Hematopoietic multipotent progenitor cell treated with erythropoietin and hydrocortisone succinate and interleukin-3 and kit ligand, for 15 days (in vitro differentiated cells): ENCODE measurements around the gene NOS1AP.
A peak's percentile ranks its signal among the peaks of the same experiment; 100 is the strongest.
"Not testable (repeated sequence)": the region's sequence is repeated elsewhere in the genome, so short reads cannot be mapped to it uniquely, and the experiment has no call there.

Experiments
- DNase-seq: peaks from one replicate; pipeline ENCODE4 v3.0.0-alpha.2; 2015; ENCODE audit warnings: low spot score

Gene NOS1AP

DNA sequence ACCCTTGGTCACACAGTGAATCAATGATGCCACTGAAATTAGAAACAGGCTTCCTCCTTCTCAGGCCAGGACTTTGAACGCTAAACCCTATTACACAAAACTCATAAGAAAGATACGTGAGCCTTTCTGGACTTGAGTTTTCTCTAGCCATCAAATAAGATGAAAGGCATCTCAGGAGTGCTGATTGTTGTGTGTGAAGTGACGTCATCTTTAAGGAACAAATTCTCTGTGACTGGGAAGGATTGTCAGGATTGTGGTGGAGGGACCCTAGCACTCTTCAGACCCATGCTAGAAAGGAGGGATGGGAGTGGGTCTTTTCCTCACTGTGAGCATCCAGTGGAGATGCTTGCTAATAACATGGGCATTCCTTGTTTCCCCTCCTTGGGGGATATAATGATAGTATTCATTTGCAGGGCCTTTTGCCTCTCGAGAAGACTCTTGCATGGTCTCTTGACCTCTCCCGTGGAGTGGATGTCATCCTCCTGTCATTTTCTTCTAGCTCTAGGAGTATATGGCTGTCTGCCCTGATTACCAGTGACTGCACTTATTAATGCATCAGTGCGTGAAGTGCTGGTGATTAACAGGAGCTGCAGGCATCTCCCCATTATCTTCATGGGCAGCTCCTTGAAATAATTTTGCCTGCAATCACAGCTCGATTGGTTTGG, 267.3 kb downstream of the NOS1AP start:
- no peak for DNase-seq

DNA sequence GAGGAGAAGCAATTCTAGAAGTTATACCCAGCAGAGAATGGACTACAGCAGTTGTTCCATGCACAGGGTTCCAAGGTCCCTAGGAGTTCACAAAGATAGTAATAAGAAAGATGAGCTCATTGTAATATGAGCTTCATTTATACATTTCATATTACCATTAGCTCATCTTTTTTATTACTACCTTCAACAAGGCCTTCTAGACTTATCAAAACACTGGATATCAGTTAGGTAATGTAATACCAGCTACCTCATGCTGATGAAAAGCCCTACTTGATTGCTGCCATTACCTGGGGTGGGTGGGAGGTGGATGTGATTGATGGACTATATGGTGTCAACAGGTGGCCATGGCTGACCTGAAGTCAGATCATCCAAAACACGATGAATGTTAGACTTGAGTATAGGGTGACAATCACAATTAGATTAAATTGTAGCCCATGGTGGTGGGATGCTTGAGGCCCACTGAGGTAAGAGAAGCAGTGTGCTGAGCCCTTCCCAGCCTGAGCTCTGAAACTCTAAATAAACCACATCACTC, 273.0 kb downstream of the NOS1AP start:
- no peak for DNase-seq

DNA sequence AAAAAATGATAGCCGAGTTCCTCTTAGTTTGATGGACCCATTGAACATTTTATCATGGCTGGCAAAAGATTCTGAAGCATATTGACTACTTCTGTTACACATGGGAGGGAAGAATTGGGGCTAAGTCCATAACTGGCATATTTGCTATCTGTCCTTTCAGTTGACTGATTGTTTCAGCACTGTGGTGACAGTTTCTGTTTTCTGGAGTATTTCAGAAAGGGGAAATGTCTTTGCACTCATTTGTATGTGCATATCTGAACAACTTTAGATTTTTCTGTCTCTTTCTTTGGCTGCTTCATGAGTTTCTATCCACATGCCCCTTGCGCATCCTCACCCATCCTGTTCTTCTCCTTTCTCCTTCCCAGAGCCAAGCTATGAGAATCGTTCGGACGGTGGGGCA, 274.0 kb downstream of the NOS1AP start:
- no peak for DNase-seq

DNA sequence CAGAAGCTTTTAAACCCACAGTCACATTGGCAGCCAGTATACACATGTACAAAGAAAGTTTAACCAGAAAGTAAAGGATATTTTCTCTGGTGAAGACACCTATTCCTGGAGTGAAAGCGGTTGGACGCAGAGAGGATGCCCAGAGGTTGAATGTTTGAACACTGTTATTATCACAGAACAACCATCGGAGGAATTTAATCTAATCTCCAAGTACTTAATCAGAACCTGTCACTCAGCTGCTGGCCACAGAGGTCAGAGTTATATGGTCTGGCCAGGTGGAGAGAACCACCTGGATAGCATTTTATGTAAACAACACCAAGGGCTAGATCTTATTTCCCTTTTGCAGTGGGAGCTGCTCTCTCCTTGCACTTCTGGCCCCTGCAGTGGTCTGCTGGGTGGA, 277.8 kb downstream of the NOS1AP start:
- DNase-seq = no peak

DNA sequence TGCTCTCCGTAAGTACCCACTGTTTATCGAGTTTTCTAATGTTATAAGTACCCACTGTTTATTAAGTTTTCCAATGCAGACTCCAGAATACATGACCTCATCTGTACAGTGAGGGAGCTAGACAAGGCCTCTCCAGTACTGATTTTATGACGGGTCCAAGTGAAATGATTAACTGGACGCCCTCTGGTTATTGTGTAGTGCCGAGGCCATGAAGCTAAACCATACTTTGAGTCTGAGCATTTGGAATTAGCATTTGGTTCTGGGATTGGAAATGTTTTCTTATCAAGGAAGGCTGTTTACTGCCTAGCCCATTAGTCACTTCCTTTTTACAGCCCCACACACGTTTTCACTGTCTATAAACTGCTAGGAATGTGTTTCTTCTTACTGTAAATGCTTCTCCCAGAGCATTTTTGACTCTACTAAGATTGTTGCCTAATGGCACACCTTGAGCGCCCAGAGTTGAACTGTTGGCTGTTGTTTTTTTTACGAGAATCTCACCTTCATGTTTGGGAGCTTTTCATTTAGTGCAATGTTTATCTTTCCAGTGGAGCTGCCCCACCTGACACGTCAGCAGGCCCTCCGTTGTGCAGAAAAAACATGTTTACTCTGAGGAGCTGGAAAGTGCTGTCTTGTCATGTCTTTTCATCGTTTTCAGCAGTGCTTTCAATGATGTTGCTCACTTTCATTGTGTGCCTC, 280.3 kb downstream of the NOS1AP start:
- no peak for DNase-seq

DNA sequence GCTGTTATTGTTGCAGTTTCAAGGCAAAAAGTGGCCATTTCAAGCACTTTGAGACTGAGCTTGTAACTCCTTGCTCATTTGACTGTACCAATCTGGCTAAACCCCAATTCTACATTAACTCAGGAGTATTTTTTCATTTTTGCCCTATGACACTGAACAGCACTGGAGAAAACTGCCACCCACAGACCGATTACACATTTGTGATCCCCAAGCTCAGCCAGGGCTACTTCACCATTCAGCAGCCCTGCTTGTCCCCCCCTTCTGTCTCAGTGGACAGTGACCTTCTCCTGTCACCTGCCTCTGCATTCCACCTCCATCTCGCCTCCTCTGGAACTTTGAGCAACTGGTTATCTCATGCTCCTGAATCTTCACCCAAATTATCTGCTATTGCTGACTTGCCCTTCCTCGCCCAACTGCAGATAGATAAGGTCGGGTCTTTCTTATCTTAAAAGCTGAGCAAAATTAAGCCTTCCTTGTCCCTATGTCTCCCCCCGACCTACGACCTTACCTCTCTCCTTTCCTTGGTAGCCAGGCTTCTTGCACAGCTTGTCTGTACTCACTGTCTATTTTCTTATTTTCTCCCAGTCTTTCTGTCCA, 281.9 kb downstream of the NOS1AP start:
- no peak for DNase-seq

DNA sequence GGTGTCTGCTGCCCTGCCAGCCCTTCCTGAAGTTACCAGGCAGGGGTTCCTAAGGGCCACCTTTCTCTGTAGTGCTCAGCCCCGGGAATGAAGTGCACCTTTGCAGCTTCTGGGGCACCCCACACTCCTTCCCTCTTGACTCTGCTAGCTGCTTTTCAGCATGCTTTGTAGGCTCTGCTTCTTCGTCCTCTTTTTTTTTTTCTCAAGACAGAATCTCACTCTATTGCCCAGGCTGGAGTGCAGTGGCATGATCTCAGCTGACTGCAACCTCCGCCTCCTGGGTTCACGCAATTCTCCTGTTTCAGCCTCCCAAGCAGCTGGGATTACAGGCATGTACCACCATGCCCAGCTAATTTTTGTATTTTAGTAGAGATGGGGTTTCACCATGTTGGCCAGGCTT, 282.4 kb downstream of the NOS1AP start:
- not testable (repeated sequence) for DNase-seq

DNA sequence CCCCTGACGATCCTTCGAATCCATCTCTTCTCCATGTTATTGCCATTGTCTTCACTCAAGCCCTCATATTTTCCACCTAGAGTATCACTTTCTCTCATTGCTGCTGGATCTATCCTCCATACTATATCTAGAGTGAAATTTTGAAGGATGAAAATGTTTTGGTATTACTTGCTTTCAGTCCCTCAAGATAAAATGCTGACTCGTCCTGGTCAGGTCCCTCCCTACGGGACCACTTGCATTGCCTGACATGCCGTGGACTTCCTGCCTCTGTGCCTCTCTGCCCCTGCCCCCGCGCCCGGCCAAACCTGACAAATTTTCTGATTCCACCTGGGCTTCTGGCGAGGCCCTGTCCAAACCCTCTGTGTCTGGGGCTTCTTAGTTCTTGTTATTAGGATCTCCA, 283.6 kb downstream of the NOS1AP start:
- DNase-seq = no peak

DNA sequence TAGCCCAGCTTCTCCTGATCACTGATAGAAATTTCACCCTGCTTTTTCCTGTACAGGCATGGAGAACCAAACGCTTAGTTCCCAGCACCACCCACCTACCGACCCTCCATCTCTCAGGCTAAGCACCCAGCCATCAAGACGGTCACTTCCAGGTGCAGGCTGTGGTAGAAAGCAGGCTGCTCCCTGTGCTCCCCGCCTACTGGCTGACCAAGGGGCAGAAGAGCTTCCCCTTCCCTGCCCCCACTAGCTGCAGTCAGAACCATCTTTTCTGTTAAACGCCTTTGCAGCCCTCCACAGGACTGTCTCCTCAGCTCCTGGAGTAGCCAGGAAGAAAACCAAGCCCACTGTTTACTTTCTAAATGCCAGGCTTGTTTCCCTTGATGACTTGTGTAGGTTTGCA, 284.2 kb downstream of the NOS1AP start:
- no peak for DNase-seq

DNA sequence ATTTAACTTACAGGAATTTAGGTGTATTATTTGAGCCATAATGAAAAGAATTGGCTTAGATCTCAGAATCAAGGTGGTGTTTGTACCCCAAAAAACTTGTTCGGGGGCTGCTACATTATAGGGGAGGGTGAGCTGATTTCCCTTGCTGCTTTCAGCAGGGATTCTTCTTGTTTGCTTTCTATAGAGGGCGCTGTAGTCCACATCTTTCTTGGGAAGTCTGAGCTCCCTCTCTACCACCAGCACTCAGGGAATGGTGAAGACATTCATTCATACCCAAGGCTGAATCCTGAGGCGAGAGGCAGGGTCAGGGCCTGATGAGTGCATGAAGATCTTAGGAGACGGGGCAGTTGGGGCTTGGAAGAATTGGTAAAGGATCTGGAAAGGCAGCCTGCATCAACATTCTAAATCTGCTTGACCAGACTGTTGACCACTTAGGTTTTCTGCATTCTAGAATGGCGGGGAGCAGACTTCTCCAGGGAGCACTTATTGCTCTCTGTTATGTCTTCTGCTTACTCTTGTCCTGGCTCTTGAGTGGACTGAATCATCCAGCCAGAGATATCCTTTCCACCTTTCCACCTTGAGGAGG, 288.3 kb downstream of the NOS1AP start:
- DNase-seq = peak; percentile 29

DNA sequence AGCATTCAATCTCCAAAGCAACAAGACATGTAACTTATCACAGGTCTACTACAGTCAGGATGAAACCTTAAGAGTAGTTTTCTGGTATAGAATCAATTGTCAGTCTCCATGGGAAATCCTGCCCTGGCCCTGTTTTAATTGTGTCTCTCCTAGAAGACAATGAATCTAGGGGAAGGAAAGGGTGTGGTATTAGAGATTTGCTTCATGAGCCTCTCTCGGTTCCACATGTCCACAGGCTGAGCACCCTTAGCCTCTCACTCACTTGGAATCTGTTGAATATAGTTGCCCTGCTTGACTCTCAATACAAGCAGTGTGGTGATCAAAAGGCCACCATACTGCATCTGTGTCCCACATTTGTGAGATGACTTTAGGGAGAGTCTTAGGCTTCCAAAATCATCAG, 289.4 kb downstream of the NOS1AP start:
- DNase-seq = no peak

DNA sequence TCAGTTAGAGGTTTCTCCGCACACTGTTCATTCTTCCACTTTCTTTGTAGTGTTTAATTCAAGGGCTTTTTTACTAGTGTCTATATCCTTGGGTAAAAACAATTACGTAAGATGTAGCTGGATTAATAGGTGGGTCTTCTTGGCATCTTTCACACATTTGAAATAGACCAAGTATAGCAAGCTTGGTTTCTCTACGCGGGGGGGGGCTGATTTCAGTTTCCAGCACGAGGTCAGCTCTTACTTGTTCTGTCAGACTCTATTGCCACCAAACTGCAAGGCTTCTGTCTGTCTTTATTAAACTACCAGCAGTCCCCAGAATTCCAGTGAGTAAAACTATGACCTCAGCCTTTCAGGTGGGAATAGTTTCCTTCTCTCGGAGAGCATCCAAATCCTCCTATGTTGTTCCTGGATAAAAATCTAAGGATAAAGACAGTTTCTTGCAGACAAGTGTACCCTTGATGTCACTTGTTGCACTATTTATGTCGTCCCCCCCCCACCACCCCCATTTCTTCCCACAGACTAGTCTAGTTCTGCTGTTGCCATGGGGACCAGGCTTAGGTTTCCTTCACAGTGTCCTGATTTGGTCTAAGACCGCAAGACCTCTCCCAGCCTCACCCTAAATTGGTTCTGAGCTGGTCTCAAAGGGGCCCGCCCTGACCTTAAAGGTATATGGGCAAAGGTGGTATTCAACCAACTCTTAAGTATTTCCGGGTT, 290.2 kb downstream of the NOS1AP start:
- no peak for DNase-seq

DNA sequence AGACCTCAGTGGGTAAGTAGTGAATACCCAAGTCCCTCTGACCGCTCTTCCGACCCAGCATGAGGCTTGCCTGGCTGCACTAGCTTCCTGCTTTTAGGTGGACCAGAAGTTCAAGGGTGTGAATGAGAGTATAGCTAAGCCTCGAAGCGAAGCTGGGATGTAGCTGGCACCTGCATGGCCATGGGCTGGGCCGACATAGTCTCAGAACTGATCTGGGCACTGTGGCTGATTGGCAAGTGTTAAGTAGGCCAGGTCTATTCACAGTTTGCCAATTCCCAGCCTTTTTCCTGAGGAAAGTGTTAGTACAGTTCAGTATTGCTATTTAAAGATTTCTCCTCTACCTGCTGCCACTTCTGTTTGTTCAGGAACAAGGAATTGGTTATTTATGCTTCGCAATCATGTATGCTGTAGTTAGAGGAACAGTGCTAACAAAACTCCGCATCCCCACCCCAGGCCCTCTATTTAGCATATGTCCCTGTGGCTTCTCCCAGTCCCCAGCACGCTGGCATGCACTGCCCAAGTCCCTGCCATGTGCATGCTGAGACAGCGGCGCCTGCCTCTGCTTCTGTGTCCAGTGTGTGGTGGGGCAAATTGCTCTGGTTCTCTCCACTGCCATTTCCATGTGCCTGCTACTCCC, 290.9 kb downstream of the NOS1AP start:
- DNase-seq = no peak

DNA sequence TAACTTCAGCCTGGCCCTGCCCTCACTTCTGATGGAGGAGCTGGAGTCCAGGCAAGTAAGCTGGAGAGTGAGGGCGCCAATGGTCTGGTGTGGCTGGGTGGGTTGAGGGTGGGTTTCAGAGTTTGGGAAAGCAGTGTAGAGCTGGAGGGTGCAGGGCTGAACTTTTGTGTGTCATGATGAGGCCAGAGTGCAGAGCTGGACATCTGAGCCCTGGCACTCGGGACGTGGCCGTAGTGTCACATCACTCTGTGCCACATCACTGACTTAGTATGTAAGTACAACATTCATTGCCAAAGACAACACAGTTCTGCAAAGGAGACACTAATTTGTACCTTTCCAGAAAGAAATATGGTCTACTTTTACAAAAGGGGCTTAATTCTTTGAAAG, 291.4 kb downstream of the NOS1AP start:
- DNase-seq = no peak

DNA sequence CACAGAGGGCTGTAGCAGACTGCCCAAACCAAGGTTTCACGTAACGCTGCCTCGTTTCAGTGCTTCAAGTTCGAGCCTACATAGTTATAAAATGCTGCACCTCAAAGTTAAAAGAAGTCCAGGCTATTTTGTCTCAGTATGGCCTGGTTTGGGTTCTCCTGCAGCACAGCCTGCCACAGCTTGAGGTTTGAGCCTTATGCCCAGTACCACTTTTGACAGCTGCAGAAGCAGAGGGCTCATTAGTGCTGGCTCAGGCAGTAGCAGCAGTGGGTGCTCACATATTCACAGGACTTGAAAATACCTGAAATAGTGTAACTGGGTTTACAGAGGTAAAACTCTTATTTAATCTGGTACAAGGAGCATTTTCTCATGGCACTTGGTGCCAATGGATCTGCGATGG, 291.9 kb downstream of the NOS1AP start:
- no peak for DNase-seq

DNA sequence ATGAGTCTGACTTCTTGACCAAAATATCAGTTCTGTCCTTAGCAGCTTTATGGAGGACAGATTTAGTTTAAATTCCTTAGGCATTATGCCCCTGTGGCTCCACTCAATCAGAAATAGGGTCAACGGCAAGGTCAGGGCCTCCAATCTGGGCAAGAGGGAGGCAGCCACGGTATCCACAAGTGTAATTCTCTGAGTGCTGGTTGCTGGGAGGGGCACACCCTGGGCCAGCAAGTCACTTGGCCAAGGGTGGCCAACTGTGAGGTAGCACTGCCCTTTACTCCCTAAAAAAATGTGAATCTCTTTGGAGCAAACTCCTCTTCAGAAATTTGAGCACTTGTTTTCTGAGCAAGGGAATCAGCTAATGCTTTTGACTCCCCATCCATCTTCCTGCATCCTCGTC, 294.3 kb downstream of the NOS1AP start:
- no peak for DNase-seq

DNA sequence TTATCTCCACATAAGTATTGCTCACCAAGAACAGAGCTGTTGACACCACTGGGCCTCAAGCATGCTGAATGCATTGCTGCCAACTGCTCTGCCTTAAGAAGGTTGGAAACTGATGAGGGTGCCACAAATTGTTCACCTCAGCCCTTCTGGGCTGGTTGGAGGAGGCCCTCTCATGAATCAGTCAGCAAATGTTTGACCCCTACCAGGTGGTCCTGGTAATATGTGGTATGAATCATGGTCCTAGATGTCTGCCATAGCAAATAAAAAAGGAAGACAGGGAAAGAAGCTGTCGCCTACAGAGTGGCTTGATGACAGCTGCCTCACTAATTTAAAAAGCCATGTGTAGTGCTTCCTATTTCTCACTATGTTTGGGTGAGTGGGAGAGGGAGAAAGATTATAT, 295.0 kb downstream of the NOS1AP start:
- DNase-seq = no peak

DNA sequence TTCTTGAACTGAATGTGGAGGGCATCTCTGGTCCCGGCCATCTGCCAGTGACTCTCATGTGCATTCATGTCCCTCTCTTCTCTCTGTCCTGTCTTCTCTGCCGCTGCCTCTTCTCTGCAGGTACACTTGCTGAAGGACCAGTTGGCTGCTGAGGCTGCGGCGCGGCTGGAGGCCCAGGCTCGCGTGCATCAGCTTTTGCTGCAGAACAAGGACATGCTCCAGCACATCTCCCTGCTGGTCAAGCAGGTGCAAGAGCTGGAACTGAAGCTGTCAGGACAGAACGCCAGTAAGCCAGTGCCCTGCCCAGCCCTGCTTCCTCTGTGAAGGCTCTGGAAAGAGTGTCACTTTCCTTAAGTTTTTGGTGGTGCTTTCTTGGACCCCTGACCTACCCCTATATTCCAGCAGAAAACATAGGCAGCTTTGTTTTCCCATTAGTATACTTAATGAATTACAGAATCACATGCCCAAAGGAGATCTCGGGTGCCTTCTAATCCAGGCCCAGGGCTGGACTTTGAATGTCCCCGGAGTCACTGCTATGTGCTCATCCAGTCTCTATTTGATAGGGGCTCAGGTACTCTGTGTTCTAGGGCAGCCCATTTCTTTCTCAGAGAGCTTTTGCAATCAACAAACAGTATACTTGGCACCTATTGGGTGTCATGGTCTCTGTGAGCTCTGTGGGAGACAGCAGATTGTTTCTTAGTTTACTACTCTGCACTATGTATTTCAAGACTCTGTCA, 296.0 kb downstream of the NOS1AP start:
- DNase-seq = no peak

DNA sequence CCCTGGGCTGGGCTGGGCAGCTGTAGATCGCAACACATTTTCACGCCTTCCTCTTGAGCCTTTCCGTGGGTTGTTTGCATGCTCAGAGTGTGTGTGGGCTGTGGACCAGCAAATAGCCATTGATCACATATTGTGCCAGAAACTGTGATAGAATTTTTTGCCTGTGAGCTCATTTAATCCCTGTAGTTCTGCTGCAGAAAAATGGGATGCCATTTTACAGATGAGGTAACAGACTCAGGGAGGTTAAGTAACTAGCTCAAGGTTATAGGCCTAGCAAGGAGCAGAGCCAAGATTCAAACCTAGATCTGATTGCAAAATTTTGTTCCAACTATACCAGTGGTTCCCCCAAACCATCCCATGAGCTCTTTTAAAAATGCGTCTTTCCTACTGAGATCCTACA, 296.7 kb downstream of the NOS1AP start:
- DNase-seq = no peak

DNA sequence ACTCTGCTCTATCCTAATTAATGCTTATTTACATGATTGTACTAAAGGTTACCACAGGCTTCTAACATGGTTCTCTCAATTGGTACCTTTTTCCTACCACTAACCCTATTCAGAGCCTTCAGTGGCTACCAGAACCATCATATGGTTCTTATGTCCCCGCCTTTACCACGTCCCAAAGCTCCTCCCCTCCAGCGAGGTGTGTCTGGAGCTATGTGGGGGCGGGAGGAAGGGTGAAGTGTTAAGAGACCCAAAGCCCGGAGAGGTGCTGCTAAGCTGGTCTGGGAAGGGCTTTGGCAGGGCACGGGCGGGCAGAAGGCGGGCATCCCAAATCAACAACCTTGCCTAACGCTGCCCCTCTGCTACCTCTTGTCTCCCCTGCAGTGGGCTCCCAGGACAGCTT, 297.2 kb downstream of the NOS1AP start:
- DNase-seq = no peak

DNA sequence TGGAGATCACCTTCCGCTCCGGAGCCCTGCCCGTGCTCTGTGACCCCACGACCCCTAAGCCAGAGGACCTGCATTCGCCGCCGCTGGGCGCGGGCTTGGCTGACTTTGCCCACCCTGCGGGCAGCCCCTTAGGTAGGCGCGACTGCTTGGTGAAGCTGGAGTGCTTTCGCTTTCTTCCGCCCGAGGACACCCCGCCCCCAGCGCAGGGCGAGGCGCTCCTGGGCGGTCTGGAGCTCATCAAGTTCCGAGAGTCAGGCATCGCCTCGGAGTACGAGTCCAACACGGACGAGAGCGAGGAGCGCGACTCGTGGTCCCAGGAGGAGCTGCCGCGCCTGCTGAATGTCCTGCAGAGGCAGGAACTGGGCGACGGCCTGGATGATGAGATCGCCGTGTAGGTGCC, 297.6 kb downstream of the NOS1AP start:
- no peak for DNase-seq
